Measurements from ENCODE around the gene KCNK5.

Gene KCNK5

DNA sequence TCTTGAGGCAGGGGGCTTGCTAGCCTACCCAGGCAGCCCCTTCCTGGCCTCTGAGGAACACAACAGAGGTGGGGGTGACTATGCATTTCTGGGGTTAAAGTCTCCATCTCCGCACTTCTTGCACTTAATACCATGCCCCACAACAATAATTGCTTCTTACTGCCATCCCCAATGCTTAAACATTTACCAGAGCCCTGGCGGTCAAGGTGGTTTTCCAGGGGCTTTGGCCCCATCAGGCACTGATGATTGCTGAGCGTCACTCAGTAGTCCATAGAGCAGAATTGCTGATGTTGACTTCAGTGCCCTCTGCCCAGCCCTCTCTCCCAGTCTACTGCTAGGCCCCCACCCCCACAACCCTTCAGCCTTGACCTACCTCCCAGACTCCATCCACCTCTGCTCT is 32.5 kb upstream of the KCNK5 start:
- TF ChIP-seq, protein P1, sequence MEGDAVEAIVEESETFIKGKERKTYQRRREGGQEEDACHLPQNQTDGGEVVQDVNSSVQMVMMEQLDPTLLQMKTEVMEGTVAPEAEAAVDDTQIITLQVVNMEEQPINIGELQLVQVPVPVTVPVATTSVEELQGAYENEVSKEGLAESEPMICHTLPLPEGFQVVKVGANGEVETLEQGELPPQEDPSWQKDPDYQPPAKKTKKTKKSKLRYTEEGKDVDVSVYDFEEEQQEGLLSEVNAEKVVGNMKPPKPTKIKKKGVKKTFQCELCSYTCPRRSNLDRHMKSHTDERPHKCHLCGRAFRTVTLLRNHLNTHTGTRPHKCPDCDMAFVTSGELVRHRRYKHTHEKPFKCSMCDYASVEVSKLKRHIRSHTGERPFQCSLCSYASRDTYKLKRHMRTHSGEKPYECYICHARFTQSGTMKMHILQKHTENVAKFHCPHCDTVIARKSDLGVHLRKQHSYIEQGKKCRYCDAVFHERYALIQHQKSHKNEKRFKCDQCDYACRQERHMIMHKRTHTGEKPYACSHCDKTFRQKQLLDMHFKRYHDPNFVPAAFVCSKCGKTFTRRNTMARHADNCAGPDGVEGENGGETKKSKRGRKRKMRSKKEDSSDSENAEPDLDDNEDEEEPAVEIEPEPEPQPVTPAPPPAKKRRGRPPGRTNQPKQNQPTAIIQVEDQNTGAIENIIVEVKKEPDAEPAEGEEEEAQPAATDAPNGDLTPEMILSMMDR (IDR thresholded peaks at IDR 0.05; ENCODE audit: insufficient read depth, low read length, missing control alignments) = no peak
- ChIA-PET CTCF (no interaction called here), POLR2A (no interaction called here)
- H3K4me3 ChIP-seq (ENCODE audit: low read depth, low read length) = no peak overlapping the region
- no peak for DNase-seq (ENCODE audit: low read depth, low spot score)

DNA sequence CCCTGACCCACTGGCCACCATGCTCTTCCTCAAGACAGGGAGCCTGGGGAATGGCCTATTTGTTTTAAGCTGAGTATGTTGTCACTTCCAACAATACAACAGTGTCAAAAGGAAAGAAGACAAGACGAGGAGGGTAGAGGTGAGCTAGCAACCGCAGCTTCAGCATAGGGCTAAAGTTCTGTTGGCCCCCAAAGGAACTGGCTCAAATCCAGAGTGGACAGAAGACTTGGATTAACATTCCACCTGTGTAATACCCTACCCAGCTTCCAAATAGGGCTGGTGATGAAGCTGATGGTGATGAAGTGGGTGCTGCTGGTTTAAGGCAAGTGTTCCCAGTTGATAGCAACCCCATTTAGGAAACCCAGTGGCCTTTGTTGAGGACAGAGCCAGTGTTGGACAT is 31.7 kb upstream of the KCNK5 start:
- no peak overlapping the region for H3K4me3 ChIP-seq (ENCODE audit: low read depth, low read length)
- POLR2A ChIA-PET = no interaction called here
- TF ChIP-seq, protein P1 (IDR thresholded peaks at IDR 0.05; ENCODE audit: insufficient read depth, low read length, missing control alignments) = no peak
- CTCF ChIA-PET = no interaction called here
- DNase-seq (ENCODE audit: low read depth, low spot score) = no peak

DNA sequence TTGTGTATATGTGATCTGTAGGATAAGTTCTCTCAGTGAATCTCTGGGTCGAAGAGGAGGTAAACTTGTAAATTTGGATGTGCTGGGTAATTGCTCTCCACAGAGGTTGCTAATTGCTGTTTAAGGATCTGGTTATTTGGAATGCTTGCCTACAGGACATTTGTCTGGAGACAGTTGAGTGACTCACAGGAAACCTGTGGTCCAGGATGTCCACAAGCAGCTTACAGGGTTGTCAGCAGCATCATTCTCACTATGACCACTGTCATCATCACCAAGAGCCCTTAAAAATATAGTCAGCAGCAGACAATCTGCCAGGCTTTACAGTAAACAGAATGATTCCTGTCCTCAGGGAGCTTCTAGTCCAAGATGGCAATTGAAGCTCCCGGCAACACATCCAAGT is 31.2 kb upstream of the KCNK5 start:
- POLR2A ChIA-PET = no interaction called here
- no peak overlapping the region for H3K4me3 ChIP-seq (ENCODE audit: low read depth, low read length)
- CTCF ChIA-PET = no interaction called here
- TF ChIP-seq, protein P1 (IDR thresholded peaks at IDR 0.05; ENCODE audit: insufficient read depth, low read length, missing control alignments) = no peak
- no peak for DNase-seq (ENCODE audit: low read depth, low spot score)

DNA sequence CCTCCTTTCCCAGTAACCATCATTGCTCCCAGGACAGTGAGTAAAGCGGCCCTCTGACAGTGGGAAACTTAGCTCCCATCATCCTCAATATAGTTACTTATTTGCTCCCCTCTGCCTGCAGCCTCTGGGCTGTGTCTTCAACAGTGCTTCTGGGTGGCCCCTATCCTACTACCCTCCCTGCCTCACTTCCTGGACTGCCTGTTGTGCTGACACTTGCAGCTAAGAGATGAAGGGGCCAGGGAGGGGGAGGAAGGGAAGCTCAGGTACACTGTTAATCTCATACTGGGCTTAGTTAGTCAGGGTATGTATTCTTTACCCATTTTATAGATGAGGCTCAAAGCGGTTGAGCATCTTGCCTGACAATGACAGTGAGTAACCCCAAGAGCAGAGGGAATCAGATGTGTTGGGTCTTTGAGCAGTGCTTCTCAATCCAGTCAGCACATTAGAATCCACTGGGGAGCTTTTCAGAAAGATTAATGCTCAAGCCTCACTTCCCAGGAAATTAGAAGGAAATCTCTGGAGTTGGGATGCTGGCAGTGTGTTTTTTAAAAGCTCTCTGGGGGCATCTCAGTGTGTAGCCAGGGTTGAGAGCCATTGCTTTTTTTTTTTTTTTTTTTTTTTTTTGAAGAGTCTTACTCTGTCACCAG is 27.1 kb upstream of the KCNK5 start:
- POLR2A ChIA-PET = no interaction called here
- CTCF ChIA-PET = no interaction called here
- no peak for DNase-seq (ENCODE audit: low read depth, low spot score)

DNA sequence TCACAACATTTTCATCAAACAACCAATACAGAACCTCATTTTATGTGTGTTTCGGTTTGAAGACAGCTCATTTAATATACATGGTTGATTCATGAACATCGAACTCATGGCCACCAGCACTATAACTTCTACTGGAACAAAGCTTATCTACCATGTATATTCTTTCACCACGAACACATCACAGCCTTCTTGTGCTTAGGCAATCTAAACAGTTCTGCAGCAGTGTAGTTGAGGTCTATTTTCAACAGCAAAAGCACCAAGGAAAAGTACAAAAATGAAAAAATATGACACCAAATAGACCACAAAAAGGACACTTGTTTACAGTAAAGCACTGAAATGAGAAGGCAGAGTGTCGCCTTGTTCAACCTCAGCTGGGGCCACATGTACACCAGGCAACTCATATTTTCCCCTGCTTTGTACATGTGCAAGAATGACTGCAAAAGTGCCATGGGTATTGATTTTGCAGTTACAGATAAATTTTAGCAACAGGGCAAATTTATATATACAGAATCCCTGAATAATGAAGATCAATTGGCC is 25.8 kb upstream of the KCNK5 start:
- CTCF ChIA-PET = no interaction called here
- POLR2A ChIA-PET = no interaction called here
- H3K4me3 ChIP-seq (ENCODE audit: low read depth, low read length) = no peak overlapping the region
- DNase-seq (ENCODE audit: low read depth, low spot score) = no peak
- TF ChIP-seq, protein P1 (IDR thresholded peaks at IDR 0.05; ENCODE audit: insufficient read depth, low read length, missing control alignments) = no peak

More for the DNA sequence above, 27.1 kb upstream of the KCNK5 start:
- no peak overlapping the region for H3K4me3 ChIP-seq (ENCODE audit: low read depth, low read length)
- TF ChIP-seq, protein P1 (IDR thresholded peaks at IDR 0.05; ENCODE audit: insufficient read depth, low read length, missing control alignments) = no peak

DNA sequence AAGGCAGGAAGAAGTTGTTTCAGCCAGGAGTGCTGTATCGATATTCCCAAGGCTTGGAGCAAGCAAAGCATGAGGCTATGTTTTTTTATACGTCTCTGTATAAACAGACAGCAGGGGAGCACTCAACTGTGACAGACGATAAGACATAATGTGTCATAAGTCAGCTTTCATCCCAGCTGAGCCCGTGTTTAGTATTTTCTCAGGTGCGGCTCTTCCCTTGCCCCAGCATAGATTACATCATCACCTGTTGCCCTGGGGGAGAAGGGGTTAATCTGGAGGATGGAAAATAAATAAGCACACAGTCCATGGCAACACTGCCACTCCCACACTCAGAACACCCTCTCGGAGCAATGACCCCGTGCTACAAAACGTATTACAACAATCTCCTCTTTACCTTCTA is 22.1 kb upstream of the KCNK5 start:
- ChIA-PET CTCF (no interaction called here), POLR2A (no interaction called here)
- no peak overlapping the region for H3K4me3 ChIP-seq (ENCODE audit: low read depth, low read length)
- TF ChIP-seq, protein P1 (IDR thresholded peaks at IDR 0.05; ENCODE audit: insufficient read depth, low read length, missing control alignments) = no peak
- no peak for DNase-seq (ENCODE audit: low read depth, low spot score)
